Spleen (tissue), 3 donors: ENCODE data around the gene SEMA3E.

Experiments used
- POLR2A ChIP-seq, 3 donors: fragments of 450-650 bp; IDR thresholded peaks; one replicate each; pipeline ENCODE4 v1.5.1; 2017; ENCODE audit warnings: antibody characterized with exemption in 3 of 3, mild to moderate bottlenecking in 1 of 3
- POLR2AphosphoS5 ChIP-seq, 3 donors: sonication (generic); formaldehyde crosslinking; IDR thresholded peaks; one replicate each; pipeline ENCODE4 v1.5.1; 2017; ENCODE audit warnings: antibody characterized with exemption in 3 of 3

DNA sequence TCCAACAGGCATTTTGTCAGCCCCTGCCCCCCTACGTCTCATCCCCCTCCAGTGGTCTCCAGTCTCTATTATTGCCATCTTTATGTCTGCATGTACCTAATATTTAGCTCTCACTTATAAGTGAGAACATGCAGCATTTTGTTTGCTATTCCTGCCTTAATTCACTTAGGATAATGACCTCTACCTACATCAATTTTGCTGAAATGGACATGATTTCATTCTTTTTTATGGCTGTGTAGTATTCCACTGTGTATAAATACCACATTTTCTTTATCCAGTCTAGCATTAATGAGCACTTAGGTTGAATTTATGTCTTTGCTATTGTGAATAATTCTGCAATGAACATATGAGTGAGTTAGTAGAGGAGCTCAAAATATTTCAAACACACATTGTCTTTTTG, 229.9 kb downstream of the SEMA3E start:
- TF ChIP-seq POLR2A (IDR thresholded peaks at IDR 0.05), result no peak
- no peak for TF ChIP-seq POLR2AphosphoS5 (IDR thresholded peaks at IDR 0.05)
